ACC112 (cell line): ENCODE data around the gene GAGE1.

Source experiments
- H2AFZ ChIP-seq: fragments of 200-600 bp; sonication (generic); one replicate; pipeline ENCODE4 v1.6.0; 2017; ENCODE audit warnings: antibody characterized with exemption, low read length; ENCODE audit not compliant: unreplicated experiment
- H3K27ac ChIP-seq: fragments of 200-600 bp; sonication (generic); 2 replicates; pipeline ENCODE4 v1.5.1; 2014; ENCODE audit warnings: low read depth, mild to moderate bottlenecking, antibody characterized with exemption, low read length, moderate library complexity
- H3K27me3 ChIP-seq: fragments of 200-600 bp; sonication (generic); 2 replicates; pipeline ENCODE4 v1.6.1; 2014; ENCODE audit warnings: mild to moderate bottlenecking, antibody characterized with exemption, low read length, moderate library complexity, mixed read lengths; ENCODE audit not compliant: insufficient read depth
- H3K36me3 ChIP-seq: fragments of 200-600 bp; sonication (generic); 2 replicates; pipeline ENCODE4 v1.6.1; 2016; ENCODE audit warnings: mild to moderate bottlenecking, antibody characterized with exemption, low read length, moderate library complexity, mixed read lengths; ENCODE audit not compliant: insufficient read depth
- H3K4me1 ChIP-seq: fragments of 200-600 bp; sonication (generic); one replicate; pipeline ENCODE4 v1.6.1; 2016; ENCODE audit warnings: low read length, mixed read lengths; ENCODE audit not compliant: insufficient read depth, unreplicated experiment, control insufficient read depth
- H3K4me3 ChIP-seq: fragments of 200-600 bp; sonication (generic); 2 replicates; pipeline ENCODE4 v1.5.1; 2014; ENCODE audit warnings: mild to moderate bottlenecking, low read depth, low read length
- H3K79me2 ChIP-seq: fragments of 200-600 bp; sonication (generic); one replicate; pipeline ENCODE4 v1.6.0; 2016; ENCODE audit warnings: low read length; ENCODE audit not compliant: control insufficient read depth, unreplicated experiment, insufficient read depth

Gene GAGE1

DNA sequence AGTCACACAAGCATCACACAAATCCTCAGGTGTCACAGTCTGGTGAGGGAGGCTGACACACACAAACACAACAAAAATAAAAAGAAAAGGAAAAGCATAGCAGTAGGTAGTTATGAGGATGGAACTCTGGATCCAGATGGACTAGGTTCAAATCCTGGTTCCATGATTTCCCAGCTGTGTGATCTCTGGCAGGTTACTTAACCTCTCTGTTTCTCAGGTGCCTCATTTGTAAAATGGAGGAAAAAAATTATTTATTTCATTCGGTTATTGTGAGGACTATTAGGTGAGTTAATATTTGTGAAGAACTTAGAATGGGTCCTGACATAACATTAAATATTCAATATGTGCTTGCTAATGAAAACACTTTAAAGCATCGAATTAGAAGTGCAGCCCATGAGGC, 19.8 kb downstream of the GAGE1 start:
- Histone ChIP-seq H3K4me3 (no peak overlapping the region), H2AFZ (no peak overlapping the region), H3K27ac (no peak overlapping the region), H3K36me3 (no peaks in the 10 kb centered on the region), H3K27me3 (no peaks in the 10 kb centered on the region), H3K79me2 (no peaks in the 10 kb centered on the region), H3K4me1 (no peaks in the 10 kb centered on the region)

DNA sequence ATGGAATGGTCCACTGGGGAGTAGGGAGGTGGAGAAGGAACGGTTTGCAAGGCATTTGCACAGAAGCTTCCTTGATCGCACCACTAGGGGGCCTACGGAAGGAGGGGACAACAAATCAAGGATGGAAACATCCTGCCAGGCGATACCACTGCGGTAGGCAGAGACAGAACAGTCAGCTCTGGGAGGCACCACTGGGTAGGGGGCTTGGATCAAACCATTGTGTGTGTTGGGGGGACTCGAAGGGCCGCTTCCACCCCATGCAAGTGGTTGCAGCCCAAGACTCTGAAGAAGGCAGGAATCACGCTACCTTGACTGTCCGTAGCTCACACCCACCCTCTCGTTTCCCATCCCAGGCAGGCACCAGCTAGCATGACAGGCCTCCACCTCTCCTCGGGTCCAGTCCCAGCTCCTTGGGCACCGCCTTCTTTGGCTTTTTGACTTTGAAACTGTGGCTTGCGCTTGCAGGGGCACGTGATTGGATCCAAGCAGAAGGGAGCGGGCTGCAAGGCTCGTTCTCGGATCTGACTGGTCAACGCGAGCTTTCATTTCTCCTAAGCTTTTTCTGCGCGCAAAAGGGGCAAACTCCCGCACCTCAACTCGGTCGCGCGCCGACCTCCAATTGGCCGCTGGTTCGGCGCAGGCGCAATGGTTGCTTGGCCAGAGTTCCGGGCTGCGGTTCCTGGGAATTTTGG, 28.4 kb downstream of the GAGE1 start:
- H3K4me3 ChIP-seq: no peak overlapping the region
- no peaks in the 10 kb centered on the region for H3K36me3 ChIP-seq
- H3K4me1 ChIP-seq: no peaks in the 10 kb centered on the region
- no peaks in the 10 kb centered on the region for H3K79me2 ChIP-seq
- H3K27me3 ChIP-seq: no peaks in the 10 kb centered on the region
- H3K27ac ChIP-seq: no peak overlapping the region
- H2AFZ ChIP-seq: no peak overlapping the region

- Histone ChIP-seq H2AFZ (no peak overlapping the region), H3K27me3 (no peaks in the 10 kb centered on the region), H3K36me3 (no peaks in the 10 kb centered on the region), H3K79me2 (no peaks in the 10 kb centered on the region), H3K4me3 (no peak overlapping the region), H3K4me1 (no peaks in the 10 kb centered on the region), H3K27ac (no peak overlapping the region)
These were observed 46.3 kb downstream of the GAGE1 start for GRCh38 chrX:49644991-49645637.

- no peaks in the 10 kb centered on the region for H3K79me2 ChIP-seq
- no peaks in the 10 kb centered on the region for H3K27me3 ChIP-seq
- no peaks in the 10 kb centered on the region for H3K36me3 ChIP-seq
- no peak overlapping the region for H3K27ac ChIP-seq
- no peak overlapping the region for H2AFZ ChIP-seq
- no peak overlapping the region for H3K4me3 ChIP-seq
- no peaks in the 10 kb centered on the region for H3K4me1 ChIP-seq
These were observed 57.7 kb downstream of the GAGE1 start for GRCh38 chrX:49656533-49656932.
